Measurements from ENCODE around the gene ZNF296. TPM values are rescaled to one million over a fixed set of nuclear protein-coding genes. Genes with fewer than 3 reads are reported as not detected.

The ZNF296 gene
- polyA plus RNA-seq, 4 donors: 4.7 to 10.3 (median 7.6) TPM

DNA sequence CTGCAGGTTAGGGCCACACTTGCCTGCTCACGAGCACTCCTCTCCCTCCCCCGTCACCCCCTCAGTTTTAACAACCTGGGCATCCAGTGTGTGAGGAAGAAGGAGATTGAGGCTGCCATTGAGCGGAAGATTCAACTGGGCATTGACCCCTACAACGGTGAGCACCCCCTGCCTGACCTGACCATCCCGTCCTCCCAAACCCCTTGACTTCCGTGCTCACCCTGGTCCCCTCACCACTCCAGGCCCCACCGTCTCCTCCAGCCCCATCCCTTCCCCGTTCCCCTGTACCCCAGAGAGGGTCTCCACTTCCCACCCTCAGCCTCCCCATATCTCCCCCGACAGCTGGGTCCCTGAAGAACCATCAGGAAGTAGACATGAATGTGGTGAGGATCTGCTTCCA, 51.0 kb downstream of the ZNF296 start:
- WGBS, 3 donors: 93 to 95% (median 94%) methylated on average over 9 of the region's 9 CpGs
- no peak for FAIRE-seq
- H3K27ac ChIP-seq (ENCODE audit: low read depth in 1 of 3, low read length in 2 of 3): no peak overlapping the region
- no peak overlapping the region for H3K4me3 ChIP-seq (ENCODE audit: low read depth in 1 of 3, low read length in 3 of 3)
- H3K36me3 ChIP-seq (ENCODE audit: control insufficient read depth in 3 of 3, insufficient read depth in 2 of 3, low read depth in 1 of 3, low read length in 3 of 3): peaks cover 6 to 35% (median 11%) of the 10 kb centered on the region in 3 donors
- no peaks in the 10 kb centered on the region for H3K9me3 ChIP-seq (ENCODE audit: control insufficient read depth in 2 of 2, insufficient read depth in 1 of 2, low read depth in 1 of 2, low read length in 1 of 2)
- DNase-seq: no peak
- H3K27me3 ChIP-seq (ENCODE audit: control insufficient read depth in 3 of 3, insufficient read depth in 3 of 3, low read length in 3 of 3): no peaks in the 10 kb centered on the region
- H3K4me1 ChIP-seq (ENCODE audit: control insufficient read depth in 3 of 3, insufficient read depth in 2 of 3, low read depth in 1 of 3, low read length in 2 of 3): peaks cover 0 to under 1% (median 0%) of the 10 kb centered on the region in 3 donors

GRCh38 chr19:45023048-45023447, 53.2 kb downstream of the ZNF296 start:
- peaks cover 2 to 24% (median 5%) of the 10 kb centered on the region in 3 donors for H3K36me3 ChIP-seq (ENCODE audit: control insufficient read depth in 3 of 3, insufficient read depth in 2 of 3, low read depth in 1 of 3, low read length in 3 of 3)
- peaks cover 0 to 6% (median 0%) of the 10 kb centered on the region in 3 donors for H3K4me1 ChIP-seq (ENCODE audit: control insufficient read depth in 3 of 3, insufficient read depth in 2 of 3, low read depth in 1 of 3, low read length in 2 of 3)
- no peak overlapping the region for H3K4me3 ChIP-seq (ENCODE audit: low read depth in 1 of 3, low read length in 3 of 3)
- DNase-seq (no peak), FAIRE-seq (no peak)
- H3K9me3 ChIP-seq (ENCODE audit: control insufficient read depth in 2 of 2, insufficient read depth in 1 of 2, low read depth in 1 of 2, low read length in 1 of 2): no peaks in the 10 kb centered on the region
- 85 to 92% (median 88%) methylated on average over 4 of the region's 4 CpGs for WGBS, 3 donors
- H3K27me3 ChIP-seq (ENCODE audit: control insufficient read depth in 3 of 3, insufficient read depth in 3 of 3, low read length in 3 of 3): no peaks in the 10 kb centered on the region
- H3K27ac ChIP-seq (ENCODE audit: low read depth in 1 of 3, low read length in 2 of 3): no peak overlapping the region

DNA sequence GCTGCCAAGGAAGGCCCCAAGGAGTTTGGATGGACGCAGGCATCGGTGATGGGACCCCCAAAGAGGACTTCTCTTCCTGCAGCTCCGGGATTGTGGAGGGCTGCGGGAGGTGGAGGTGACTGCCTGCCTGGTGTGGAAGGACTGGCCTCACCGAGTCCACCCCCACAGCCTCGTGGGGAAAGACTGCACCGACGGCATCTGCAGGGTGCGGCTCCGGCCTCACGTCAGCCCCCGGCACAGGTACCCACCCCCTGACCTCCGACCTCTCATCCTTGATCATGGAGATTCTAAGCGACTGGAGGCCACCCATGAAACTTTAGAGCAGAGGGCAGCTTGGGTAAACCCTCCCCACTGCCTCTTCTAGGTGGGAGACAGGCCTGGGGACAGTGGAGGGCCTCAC, 54.3 kb downstream of the ZNF296 start:
- Histone ChIP-seq H3K4me1 (ENCODE audit: control insufficient read depth in 3 of 3, insufficient read depth in 2 of 3, low read depth in 1 of 3, low read length in 2 of 3) (peaks cover 0 to 6% (median 0%) of the 10 kb centered on the region in 3 donors), H3K36me3 (ENCODE audit: control insufficient read depth in 3 of 3, insufficient read depth in 2 of 3, low read depth in 1 of 3, low read length in 3 of 3) (peaks cover 0 to 20% (median 5%) of the 10 kb centered on the region in 3 donors), H3K4me3 (ENCODE audit: low read depth in 1 of 3, low read length in 3 of 3) (no peak overlapping the region), H3K27me3 (ENCODE audit: control insufficient read depth in 3 of 3, insufficient read depth in 3 of 3, low read length in 3 of 3) (no peaks in the 10 kb centered on the region), H3K9me3 (ENCODE audit: control insufficient read depth in 2 of 2, insufficient read depth in 1 of 2, low read depth in 1 of 2, low read length in 1 of 2) (no peaks in the 10 kb centered on the region), H3K27ac (ENCODE audit: low read depth in 1 of 3, low read length in 2 of 3) (no peak overlapping the region)
- WGBS, 3 donors: 83 to 88% (median 87%) methylated on average over 14 of the region's 14 CpGs
- no peak for FAIRE-seq
- DNase-seq: no peak

Other genes starting within 250 kb of the ZNF296 start
- gene NECTIN2, start 230.2 kb downstream of the ZNF296 start, polyA plus RNA-seq: 100 to 1,000 TPM in 2 of 4 donors, 10 to 100 TPM in 2; 72.5 to 153 (median 100) TPM
- 10 to 100 TPM; 24.6 to 82.7 (median 29.0) TPM for gene TOMM40, start 185.2 kb downstream of the ZNF296 start, polyA plus RNA-seq
- 100 to 1,000 TPM in 3 of 4 donors, 10 to 100 TPM in 1; 14.1 to 201 (median 122) TPM for gene APOE, start 170.7 kb downstream of the ZNF296 start, polyA plus RNA-seq
- 10 to 100 TPM in 2 of 4 donors, 1 to 10 TPM in 2; 3.1 to 65.1 (median 13.4) TPM for gene APOC1, start 161.9 kb downstream of the ZNF296 start, polyA plus RNA-seq
- not detected for gene APOC4, start 134.2 kb downstream of the ZNF296 start, polyA plus RNA-seq
- gene APOC2, start 130.4 kb downstream of the ZNF296 start, polyA plus RNA-seq: 100 to 1,000 TPM in 1 of 4 donors, 10 to 100 TPM in 3; 23.4 to 214 (median 70.1) TPM
- 100 to 1,000 TPM in 1 of 4 donors, 10 to 100 TPM in 3; 63.0 to 101 (median 80.9) TPM for gene CLPTM1, start 121.1 kb downstream of the ZNF296 start, polyA plus RNA-seq
- gene RELB, start 75.0 kb downstream of the ZNF296 start, polyA plus RNA-seq: 10 to 100 TPM; 10.5 to 41.3 (median 17.6) TPM
- 100 to 1,000 TPM in 1 of 4 donors, 10 to 100 TPM in 3; 55.3 to 117 (median 80.4) TPM for gene CLASRP, start 37.4 kb downstream of the ZNF296 start, polyA plus RNA-seq
- gene GEMIN7, start 2.8 kb upstream of the ZNF296 start, polyA plus RNA-seq: 10 to 100 TPM; 25.3 to 49.7 (median 35.4) TPM
- gene PPP1R37, start 16.7 kb upstream of the ZNF296 start, polyA plus RNA-seq: 10 to 100 TPM; 19.5 to 47.0 (median 31.6) TPM
- under 1 TPM in 2 of 4 donors, not detected in 2; 0.09 to 0.13 TPM for gene NKPD1, start 84.5 kb upstream of the ZNF296 start, polyA plus RNA-seq
- 10 to 100 TPM; 38.4 to 67.6 (median 41.7) TPM for gene TRAPPC6A, start 101.8 kb upstream of the ZNF296 start, polyA plus RNA-seq
- 10 to 100 TPM in 1 of 4 donors, 1 to 10 TPM in 3; 3.6 to 12.8 (median 6.4) TPM for gene BLOC1S3, start 102.3 kb upstream of the ZNF296 start, polyA plus RNA-seq
- 1 to 10 TPM in 3 of 4 donors, under 1 TPM in 1; 0.22 to 2.7 (median 2.1) TPM for gene EXOC3L2, start 168.9 kb upstream of the ZNF296 start, polyA plus RNA-seq
- gene MARK4, start 174.8 kb upstream of the ZNF296 start, polyA plus RNA-seq: 10 to 100 TPM in 1 of 4 donors, 1 to 10 TPM in 3; 5.1 to 14.2 (median 7.7) TPM
- gene CKM, start 246.4 kb upstream of the ZNF296 start, polyA plus RNA-seq: 10 to 100 TPM in 2 of 4 donors, 1 to 10 TPM in 1, under 1 TPM in 1; 0.09 to 30.5 (median 14.4) TPM

Measured in small intestine (tissue), 7 donors.